ENCODE measurements around the gene LRMDA.

The LRMDA gene

DNA sequence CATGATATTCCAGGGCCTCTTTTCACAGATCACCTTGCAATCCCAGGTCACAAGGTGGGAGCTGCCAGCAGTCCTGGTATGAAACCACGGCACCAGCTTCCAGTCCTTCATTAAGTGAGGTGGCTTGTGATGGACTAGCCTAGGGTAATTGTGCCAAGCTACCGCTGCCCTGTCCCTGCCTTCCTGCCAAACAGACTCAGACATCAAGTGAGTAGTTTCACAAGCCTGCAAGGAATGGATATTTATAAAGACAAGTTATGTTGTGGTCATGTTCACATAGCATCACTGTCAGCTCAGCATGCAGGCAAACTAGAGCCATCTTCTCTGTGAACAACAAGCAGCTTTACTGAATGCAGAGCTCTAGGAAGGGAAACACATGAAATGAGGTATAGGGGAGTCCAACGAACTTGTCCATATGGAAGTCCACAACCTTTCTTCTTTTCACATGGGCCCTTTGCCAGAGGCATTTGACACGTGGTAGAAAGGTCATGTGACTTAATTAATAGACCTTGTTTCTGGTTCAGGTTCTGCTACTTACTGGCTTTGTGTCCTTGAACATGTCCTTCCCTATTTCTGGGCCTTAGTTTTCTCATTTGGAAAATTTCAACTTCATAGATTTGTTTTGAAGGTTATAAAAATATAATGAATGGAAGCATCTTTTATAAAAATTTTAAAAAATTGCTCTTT lies 1145.0 kb downstream of the LRMDA start:
- no peak overlapping the region for H3K4me3 ChIP-seq (ENCODE audit: insufficient read depth, low read length, poor library complexity, severe bottlenecking)
- H2AFZ ChIP-seq (ENCODE audit: low read depth, low read length, severe bottlenecking): no peak overlapping the region
- no peak overlapping the region for H3K4me2 ChIP-seq (ENCODE audit: low read depth, low read length, poor library complexity, severe bottlenecking)
- no peaks in the 10 kb centered on the region for H3F3A ChIP-seq (ENCODE audit: insufficient read depth)
- no peaks in the 10 kb centered on the region for H3K36me3 ChIP-seq (ENCODE audit: low read length)
- H3K9me2 ChIP-seq (replicated peaks; ENCODE audit: insufficient read depth, low read length): no peaks in the 10 kb centered on the region
- H3K9me3 ChIP-seq (ENCODE audit: insufficient read depth, low read length): no peaks in the 10 kb centered on the region
- H3K27me3 ChIP-seq (ENCODE audit: low read length): no peaks in the 10 kb centered on the region
- TF ChIP-seq CTCF (IDR thresholded peaks at IDR 0.05; ENCODE audit: insufficient read depth, low read length, poor library complexity, severe bottlenecking): no peak
- TF ChIP-seq EZH2phosphoT487 (conservative IDR thresholded peaks at IDR 0.05; ENCODE audit: low read length): no peak
- no peaks in the 10 kb centered on the region for H3K79me2 ChIP-seq (ENCODE audit: insufficient read depth, low read length)
- no peaks in the 10 kb centered on the region for H4K20me1 ChIP-seq (ENCODE audit: low read depth, low read length)
- H3K9ac ChIP-seq (ENCODE audit: low read length): no peak overlapping the region
- H3K27ac ChIP-seq (ENCODE audit: low read depth, low read length): no peak overlapping the region

DNA sequence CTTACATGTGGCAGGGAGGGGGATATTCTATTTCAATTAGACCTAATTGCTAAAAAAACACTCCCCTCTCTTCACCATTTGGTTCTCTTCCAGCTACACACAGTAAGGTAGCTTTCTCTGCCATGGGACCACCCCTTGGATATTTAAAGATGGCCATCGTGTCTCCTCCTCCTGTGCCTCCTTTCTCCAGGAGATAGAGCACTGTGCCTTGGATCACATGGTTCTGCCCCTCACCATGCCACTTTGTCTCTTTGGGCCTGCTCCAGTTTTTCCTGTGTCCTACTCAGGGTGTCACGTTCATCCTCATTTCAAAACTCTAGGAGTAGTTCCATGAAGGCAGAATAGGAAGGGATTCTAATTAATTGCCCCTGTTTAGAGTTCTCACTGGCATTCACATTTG lies 1146.0 kb downstream of the LRMDA start:
- TF ChIP-seq EZH2phosphoT487 (conservative IDR thresholded peaks at IDR 0.05; ENCODE audit: low read length) (no peak), CTCF (IDR thresholded peaks at IDR 0.05; ENCODE audit: insufficient read depth, low read length, poor library complexity, severe bottlenecking) (no peak)
- Histone ChIP-seq H3K27me3 (ENCODE audit: low read length) (no peaks in the 10 kb centered on the region), H3K27ac (ENCODE audit: low read depth, low read length) (no peak overlapping the region), H4K20me1 (ENCODE audit: low read depth, low read length) (no peaks in the 10 kb centered on the region), H3K9me3 (ENCODE audit: insufficient read depth, low read length) (no peaks in the 10 kb centered on the region), H3K4me2 (ENCODE audit: low read depth, low read length, poor library complexity, severe bottlenecking) (no peak overlapping the region), H2AFZ (ENCODE audit: low read depth, low read length, severe bottlenecking) (no peak overlapping the region), H3K9me2 (replicated peaks; ENCODE audit: insufficient read depth, low read length) (no peaks in the 10 kb centered on the region), H3K79me2 (ENCODE audit: insufficient read depth, low read length) (no peaks in the 10 kb centered on the region), H3K9ac (ENCODE audit: low read length) (no peak overlapping the region), H3K36me3 (ENCODE audit: low read length) (no peaks in the 10 kb centered on the region), H3K4me3 (ENCODE audit: insufficient read depth, low read length, poor library complexity, severe bottlenecking) (no peak overlapping the region), H3F3A (ENCODE audit: insufficient read depth) (no peaks in the 10 kb centered on the region)

DNA sequence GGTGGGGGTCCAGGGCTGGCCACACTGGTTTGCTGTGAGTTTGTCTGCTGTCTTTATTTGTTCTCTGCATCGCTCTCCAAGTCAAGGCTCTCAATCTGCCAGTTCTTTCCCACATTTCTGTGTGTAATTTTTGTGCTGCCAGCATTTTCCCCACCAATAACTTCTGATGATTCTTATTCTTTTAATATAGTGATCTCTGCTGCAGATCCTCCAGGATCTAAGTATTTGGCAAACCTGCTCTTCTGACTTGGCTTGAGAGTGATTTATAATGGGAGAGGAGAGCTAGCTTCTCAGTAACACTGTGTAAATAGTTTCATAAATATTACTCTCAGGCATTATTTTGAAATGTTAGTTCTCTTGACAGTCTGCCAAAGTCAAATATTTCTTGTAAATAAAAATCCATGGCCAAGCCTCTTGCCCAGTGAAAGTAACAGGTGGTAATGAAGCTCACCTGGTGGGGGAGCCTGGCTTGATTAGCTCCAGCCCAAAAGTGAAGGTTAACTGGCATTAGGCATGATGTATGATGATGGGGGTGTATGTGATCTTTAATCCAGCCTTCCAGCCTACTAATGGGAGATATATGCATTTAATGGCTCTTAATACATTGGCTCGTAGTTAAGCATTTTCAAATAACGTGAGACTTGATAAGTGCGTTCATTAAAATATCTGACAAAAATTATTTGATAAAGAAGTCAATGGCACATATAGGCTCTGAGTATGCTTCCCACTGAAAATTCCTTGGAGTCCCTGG lies 1150.3 kb downstream of the LRMDA start:
- no peaks in the 10 kb centered on the region for H3K36me3 ChIP-seq (ENCODE audit: low read length)
- H3K27me3 ChIP-seq (ENCODE audit: low read length): no peaks in the 10 kb centered on the region
- H3K9me3 ChIP-seq (ENCODE audit: insufficient read depth, low read length): no peaks in the 10 kb centered on the region
- H3K9ac ChIP-seq (ENCODE audit: low read length): no peak overlapping the region
- TF ChIP-seq CTCF (IDR thresholded peaks at IDR 0.05; ENCODE audit: insufficient read depth, low read length, poor library complexity, severe bottlenecking): no peak
- no peak for TF ChIP-seq EZH2phosphoT487 (conservative IDR thresholded peaks at IDR 0.05; ENCODE audit: low read length)
- H3K4me3 ChIP-seq (ENCODE audit: insufficient read depth, low read length, poor library complexity, severe bottlenecking): no peak overlapping the region
- no peak overlapping the region for H3K27ac ChIP-seq (ENCODE audit: low read depth, low read length)
- no peak overlapping the region for H3K4me2 ChIP-seq (ENCODE audit: low read depth, low read length, poor library complexity, severe bottlenecking)
- H2AFZ ChIP-seq (ENCODE audit: low read depth, low read length, severe bottlenecking): no peak overlapping the region
- H3F3A ChIP-seq (ENCODE audit: insufficient read depth): no peaks in the 10 kb centered on the region
- H3K9me2 ChIP-seq (replicated peaks; ENCODE audit: insufficient read depth, low read length): no peaks in the 10 kb centered on the region
- H4K20me1 ChIP-seq (ENCODE audit: low read depth, low read length): no peaks in the 10 kb centered on the region
- H3K79me2 ChIP-seq (ENCODE audit: insufficient read depth, low read length): no peaks in the 10 kb centered on the region

All from SU-DHL-6 (cell line).